Measurements from ENCODE around the gene ELOVL5.

Gene ELOVL5

GRCh38 chr6:53257001-53257400, 91.7 kb downstream of the ELOVL5 start:
- Histone ChIP-seq H3K4me1 (ENCODE audit: insufficient read depth, poor library complexity, severe bottlenecking) (no peaks in the 10 kb centered on the region), H3K4me3 (ENCODE audit: severe bottlenecking) (no peak overlapping the region), H3K27me3 (ENCODE audit: insufficient read depth, poor library complexity, severe bottlenecking) (no peaks in the 10 kb centered on the region), H3K36me3 (ENCODE audit: low read depth) (peaks cover 17% of the 10 kb centered on the region), H3K27ac (ENCODE audit: poor library complexity, severe bottlenecking) (no peak overlapping the region), H3K9me3 (ENCODE audit: severe bottlenecking) (no peaks in the 10 kb centered on the region)
- TF ChIP-seq CTCF (IDR thresholded peaks at IDR 0.05; ENCODE audit: poor library complexity, severe bottlenecking), result no peak
- ATAC-seq (ENCODE audit: low read depth) (no peak), DNase-seq (ENCODE audit: low spot score) (no peak)

- Histone ChIP-seq H3K9me3 (ENCODE audit: severe bottlenecking) (no peaks in the 10 kb centered on the region), H3K4me3 (ENCODE audit: severe bottlenecking) (no peak overlapping the region), H3K36me3 (ENCODE audit: low read depth) (no peaks in the 10 kb centered on the region), H3K4me1 (ENCODE audit: insufficient read depth, poor library complexity, severe bottlenecking) (no peaks in the 10 kb centered on the region), H3K27ac (ENCODE audit: poor library complexity, severe bottlenecking) (no peak overlapping the region), H3K27me3 (ENCODE audit: insufficient read depth, poor library complexity, severe bottlenecking) (no peaks in the 10 kb centered on the region)
- DNase-seq (ENCODE audit: low spot score), result no peak
- no peak for TF ChIP-seq CTCF (IDR thresholded peaks at IDR 0.05; ENCODE audit: poor library complexity, severe bottlenecking)
- no peak for ATAC-seq (ENCODE audit: low read depth)
These were observed 96.5 kb downstream of the ELOVL5 start for GRCh38 chr6:53252177-53252692.

DNA sequence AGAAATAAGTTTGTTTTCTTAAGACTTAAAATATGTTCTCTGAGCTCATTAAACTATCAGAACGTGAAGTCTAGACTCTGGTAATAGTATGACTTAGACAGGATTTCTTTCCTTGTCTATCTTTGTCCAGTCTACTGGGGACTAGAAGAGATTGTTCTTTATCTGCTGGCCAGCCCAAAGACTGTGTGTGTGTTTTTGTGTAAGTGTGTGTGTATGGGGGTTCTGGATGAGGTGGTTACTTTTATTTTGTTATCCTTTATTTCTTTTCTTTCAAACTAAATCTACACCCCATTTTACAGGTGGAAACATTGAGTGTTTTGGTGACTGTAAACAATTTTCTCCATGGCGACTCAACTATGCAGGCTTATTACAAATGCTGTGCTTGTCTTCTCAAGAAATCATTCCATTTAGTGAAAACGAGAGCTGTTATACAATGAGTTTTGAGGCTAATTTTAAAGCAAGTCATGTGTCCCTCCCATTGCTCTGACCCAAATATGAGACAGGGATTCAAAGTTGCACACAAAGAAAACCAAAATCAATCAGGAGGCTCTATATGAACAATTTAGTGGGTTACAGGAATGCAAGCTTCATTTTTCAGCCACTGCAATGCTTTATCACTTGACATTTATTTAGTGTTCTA, 97.6 kb downstream of the ELOVL5 start:
- TF ChIP-seq CTCF (IDR thresholded peaks at IDR 0.05; ENCODE audit: poor library complexity, severe bottlenecking), result no peak
- no peak; the same call in 2 of the 3 replicates for ATAC-seq (ENCODE audit: low read depth)

DNA sequence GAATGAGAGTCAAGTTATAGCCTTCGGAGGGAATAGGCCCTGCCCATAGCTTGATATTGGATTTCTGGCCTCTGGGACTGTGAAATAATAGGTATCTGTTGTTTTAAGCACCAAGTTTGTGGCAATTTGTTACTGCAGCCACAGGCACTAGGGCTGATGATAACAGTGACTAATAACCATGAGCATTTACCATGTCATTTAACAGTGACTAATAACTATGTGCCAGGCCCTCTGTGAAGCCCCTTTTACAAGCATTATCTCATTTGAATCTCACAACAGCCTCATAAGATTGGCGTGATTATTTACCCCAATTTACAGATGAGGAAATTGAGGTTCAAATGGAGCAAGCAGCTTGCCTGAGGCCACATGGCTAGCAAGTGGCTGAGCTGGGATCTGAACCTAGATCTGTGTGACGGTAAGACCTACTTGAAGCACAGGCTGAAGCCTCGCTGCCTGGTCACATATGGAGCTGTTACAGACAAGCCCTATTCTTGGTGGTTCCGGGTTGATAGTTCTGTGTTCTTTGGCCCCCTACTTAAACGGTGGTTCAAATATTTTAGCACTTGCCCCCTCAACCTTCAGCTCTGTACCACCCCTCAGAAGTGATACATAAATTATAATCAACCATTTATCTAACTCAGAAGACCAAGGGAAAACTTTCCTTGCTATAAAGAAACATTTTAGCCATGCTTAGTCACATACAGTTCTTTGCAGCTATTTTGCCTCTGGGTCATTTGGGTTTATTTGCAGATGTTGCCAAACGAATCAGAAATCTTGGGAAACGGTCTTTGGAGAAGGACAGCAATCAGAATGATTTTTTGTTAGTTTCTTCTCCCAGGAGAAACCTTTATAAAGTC, 98.3 kb downstream of the ELOVL5 start:
- no peaks in the 10 kb centered on the region for H3K9me3 ChIP-seq (ENCODE audit: severe bottlenecking)
- H3K4me3 ChIP-seq (ENCODE audit: severe bottlenecking), result no peak overlapping the region
- no peak overlapping the region for H3K27ac ChIP-seq (ENCODE audit: poor library complexity, severe bottlenecking)
- H3K27me3 ChIP-seq (ENCODE audit: insufficient read depth, poor library complexity, severe bottlenecking), result no peaks in the 10 kb centered on the region
- no peak for DNase-seq (ENCODE audit: low spot score)
- ATAC-seq (ENCODE audit: low read depth), result peak; percentile 51
- no peaks in the 10 kb centered on the region for H3K36me3 ChIP-seq (ENCODE audit: low read depth)
- no peak for TF ChIP-seq CTCF (IDR thresholded peaks at IDR 0.05; ENCODE audit: poor library complexity, severe bottlenecking)
- H3K4me1 ChIP-seq (ENCODE audit: insufficient read depth, poor library complexity, severe bottlenecking), result no peaks in the 10 kb centered on the region

More for the DNA sequence above, 97.6 kb downstream of the ELOVL5 start:
- no peaks in the 10 kb centered on the region for H3K27me3 ChIP-seq (ENCODE audit: insufficient read depth, poor library complexity, severe bottlenecking)
- no peak overlapping the region for H3K4me3 ChIP-seq (ENCODE audit: severe bottlenecking)
- no peaks in the 10 kb centered on the region for H3K4me1 ChIP-seq (ENCODE audit: insufficient read depth, poor library complexity, severe bottlenecking)
- no peak for DNase-seq (ENCODE audit: low spot score)
- H3K27ac ChIP-seq (ENCODE audit: poor library complexity, severe bottlenecking), result no peak overlapping the region
- no peaks in the 10 kb centered on the region for H3K36me3 ChIP-seq (ENCODE audit: low read depth)
- H3K9me3 ChIP-seq (ENCODE audit: severe bottlenecking), result no peaks in the 10 kb centered on the region

Measured in RWPE2 (cell line).